B cell (primary cell): ENCODE results near the gene PHACTR2. TPM values are rescaled to one million over a fixed set of nuclear protein-coding genes. Genes with fewer than 3 reads are reported as not detected.

ENCODE experiments used
- ATAC-seq: fragments of 200-7000 bp; cut with Tn5 transposase; one replicate; pipeline ENCODE4 v1.10.0; 2021; ENCODE audit warnings: low read depth, mild to moderate bottlenecking, moderate number of reproducible peaks, moderate library complexity
- CTCF ChIA-PET: fragments of 350-600 bp; sonication (Branson Sonifier 250); formaldehyde crosslinking; loops from one replicate; lab custom pipeline; 2021; ENCODE audit warnings: antibody characterized with exemption, inconsistent platforms; lab: Charles Lee
- POLR2A ChIA-PET: fragments of 350-600 bp; sonication (Branson Sonifier 250); formaldehyde crosslinking; loops from one replicate; lab custom pipeline; 2021; ENCODE audit warnings: antibody characterized with exemption; lab: Charles Lee
- DNase-seq: peaks from one replicate; pipeline ENCODE4 v3.0.0; 2013
- H2AFZ ChIP-seq: 2 replicates; pipeline ENCODE4 v1.6.1; 2012; ENCODE audit warnings: mild to moderate bottlenecking, low read depth, low read length; ENCODE audit not compliant: insufficient read depth, poor library complexity, severe bottlenecking
- H3K27ac ChIP-seq, 2 donors: 1 replicate in 1 of 2; 2 replicates in 1 of 2; pipeline ENCODE4 v1.5.1; 2012 to 2013; ENCODE audit warnings: low read length in 2 of 2, mild to moderate bottlenecking in 2 of 2, moderate library complexity in 1 of 2
- H3K27me3 ChIP-seq, 4 experiments: fragments of 200-600 bp in 1 of 4; sonication (generic) in 1 of 4; replicated peaks in 1 of 4; 1 replicate in 2 of 4; 2 replicates in 2 of 4; pipeline versions ENCODE4 v1.6.1 to v1.7.0; 2013 to 2016; ENCODE audit warnings: low read length in 3 of 4, mild to moderate bottlenecking in 2 of 4, mixed read lengths in 1 of 4, moderate library complexity in 1 of 4; ENCODE audit not compliant: insufficient read depth in 4 of 4, control insufficient read depth in 3 of 4; ENCODE audit errors: control extremely low read depth in 1 of 4
- H3K36me3 ChIP-seq, 2 experiments: replicated peaks in 1 of 2; 1 replicate in 1 of 2; 2 replicates in 1 of 2; pipeline versions ENCODE4 v1.6.1 to v1.7.1; 2013; ENCODE audit warnings: low read length in 1 of 2; ENCODE audit not compliant: insufficient read depth in 2 of 2, control insufficient read depth in 1 of 2; ENCODE audit errors: control extremely low read depth in 1 of 2, extremely low read depth in 1 of 2
- H3K4me1 ChIP-seq, 2 donors: fragments of 200-600 bp in 1 of 2; sonication (generic) in 1 of 2; 1 replicate in 1 of 2; 2 replicates in 1 of 2; pipeline versions ENCODE4 v1.5.1 to v1.6.1; 2013 to 2017; ENCODE audit warnings: low read length in 2 of 2; ENCODE audit not compliant: control insufficient read depth in 2 of 2, insufficient read depth in 2 of 2
- H3K4me2 ChIP-seq: replicated peaks from 2 replicates; pipeline ENCODE3; 2012; ENCODE audit warnings: mild to moderate bottlenecking, low read depth, low read length; ENCODE audit not compliant: poor library complexity, severe bottlenecking
- H3K4me3 ChIP-seq, 5 experiments: fragments of 200-600 bp in 1 of 5; sonication (generic) in 1 of 5; 1 replicate in 3 of 5; 2 replicates in 2 of 5; pipeline versions ENCODE4 v1.5.1 to v1.7.0; 2011 to 2016; ENCODE audit warnings: low read length in 4 of 5, mild to moderate bottlenecking in 4 of 5, low read depth in 2 of 5, control low read depth in 1 of 5, moderate library complexity in 1 of 5; ENCODE audit not compliant: insufficient read depth in 1 of 5; ENCODE audit errors: control extremely low read depth in 1 of 5, extremely low read depth in 1 of 5
- H3K79me2 ChIP-seq: fragments of 200-600 bp; sonication (generic); one replicate; pipeline ENCODE4 v1.6.0; 2016; ENCODE audit warnings: low read length; ENCODE audit not compliant: control insufficient read depth, insufficient read depth
- H3K9ac ChIP-seq: fragments of 200-600 bp; sonication (generic); 2 replicates; pipeline ENCODE4 v1.6.1; 2017; ENCODE audit warnings: mild to moderate bottlenecking, low read length, moderate library complexity
- H3K9me3 ChIP-seq, 3 donors: one replicate each; pipeline versions ENCODE4 v1.6.1 to v1.7.1; 2013; ENCODE audit warnings: low read length in 2 of 3; ENCODE audit not compliant: control insufficient read depth in 2 of 3, insufficient read depth in 1 of 3; ENCODE audit errors: control extremely low read depth in 1 of 3
- H4K20me1 ChIP-seq: 2 replicates; pipeline ENCODE4 v1.6.0; 2012; ENCODE audit warnings: mild to moderate bottlenecking, low read length; ENCODE audit not compliant: insufficient read depth, control insufficient read depth, poor library complexity, severe bottlenecking
- H3K27ac Mint-ChIP-seq: one replicate; pipeline ENCODE4 v1.8.0; 2021; ENCODE audit warnings: mixed read lengths
- H3K27me3 Mint-ChIP-seq: one replicate; pipeline ENCODE4 v1.8.0; 2021; ENCODE audit warnings: mixed read lengths
- H3K4me1 Mint-ChIP-seq: one replicate; pipeline ENCODE4 v1.8.0; 2021; ENCODE audit warnings: mixed read lengths
- H3K4me3 Mint-ChIP-seq: one replicate; pipeline ENCODE4 v1.8.0; 2021; ENCODE audit warnings: mixed read lengths
- H3K9me3 Mint-ChIP-seq: one replicate; pipeline ENCODE4 v1.8.0; 2022; ENCODE audit warnings: mixed read lengths; ENCODE audit not compliant: insufficient read depth
- EZH2 ChIP-seq: IDR thresholded peaks from 2 replicates; pipeline ENCODE4 v1.6.1; 2012; ENCODE audit warnings: borderline replicate concordance, low read depth, mild to moderate bottlenecking, moderate library complexity, low read length; ENCODE audit not compliant: insufficient read depth, poor library complexity, severe bottlenecking
- WGBS: methylation state at CpG from one replicate; pipeline ENCODE4 v1.1.5; 2013; ENCODE audit warnings: missing lambda C conversion rate; ENCODE audit not compliant: insufficient coverage; 5-methylcytosine and 5-hydroxymethylcytosine counted together
- intact Hi-C: fragments of 100-400 bp; cut with micrococcal nuclease; formaldehyde crosslinking; loops from one replicate; pipeline ENCODE4 v1.10.0; 2022
- polyA plus RNA-seq: library from polyadenylated mRNA; depleted of rRNA; stranded (reverse); fragments of >200 nt; gene quantifications from 2 replicates; pipeline ENCODE4 v1.2.3, GENCODE V29; 2012
- total RNA-seq, 2 donors: library from RNA; stranded (reverse); fragments of 120-200 nt in 1 of 2; gene quantifications; 1 replicate in 1 of 2; 2 replicates in 1 of 2; pipeline versions ENCODE4 v1.2.3 to v1.2.4, GENCODE V29; 2013 to 2022
- TF ChIP-seq, protein P1 (sequence below): fragments of 200-600 bp; IDR thresholded peaks from one replicate; pipeline ENCODE4 v1.8.0; 2022; ENCODE audit warnings: antibody characterized with exemption, mild to moderate bottlenecking

The PHACTR2 gene
- total and polyA plus RNA-seq, 2 donors (not counting 1 experiment from before 2014, with no cell fraction given): 1.1 to 10.6 TPM

DNA sequence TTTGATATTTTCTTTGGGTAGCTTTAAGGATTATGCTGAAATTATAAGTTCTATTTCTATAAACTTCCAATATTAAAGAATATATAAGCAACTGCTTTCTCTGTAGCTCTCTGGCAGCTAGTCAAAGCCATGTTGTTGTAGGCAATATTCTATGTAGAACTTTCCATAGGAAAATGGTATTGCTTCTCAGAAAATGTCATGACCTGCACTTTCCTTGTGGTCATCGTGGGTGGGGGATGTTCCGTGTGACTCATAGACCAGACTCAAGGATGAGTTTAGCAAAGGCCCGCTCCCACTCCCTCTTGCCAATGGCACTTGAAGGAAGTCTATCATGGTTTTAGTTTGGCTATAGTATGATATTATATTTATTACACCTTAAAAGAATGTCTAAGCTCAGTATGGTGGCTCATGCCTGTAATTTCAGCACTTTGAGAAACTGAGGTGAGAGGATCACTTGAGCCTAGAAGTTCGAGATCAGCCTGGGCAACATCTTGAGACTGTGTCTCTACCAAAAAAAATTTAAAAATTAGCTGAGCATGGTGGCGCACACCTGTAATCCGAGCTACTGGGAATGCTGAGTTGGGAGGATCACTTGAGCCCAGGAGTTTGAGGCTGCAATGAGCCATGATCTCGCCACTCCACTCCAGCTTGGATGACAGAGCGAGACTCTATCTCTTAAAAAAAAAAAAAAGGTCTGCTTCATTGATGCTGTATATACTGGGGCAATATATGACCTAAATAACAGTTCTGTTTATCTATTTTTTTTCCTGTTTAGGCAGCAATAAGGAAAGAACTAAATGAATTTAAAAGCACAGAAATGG lies 128.7 kb downstream of the PHACTR2 start:
- ATAC-seq (no peak), DNase-seq (no peak)
- Histone ChIP-seq H2AFZ (no peak overlapping the region), H3K9me3 (no peaks in the 10 kb centered on the region), H4K20me1 (no peaks in the 10 kb centered on the region), H3K4me2 (no peak overlapping the region), H3K27me3 (no peaks in the 10 kb centered on the region), H3K79me2 (no peaks in the 10 kb centered on the region), H3K9ac (no peak overlapping the region), H3K4me3 (no peak overlapping the region), H3K36me3 (no peaks in the 10 kb centered on the region), H3K4me1 (no peaks in the 10 kb centered on the region), H3K27ac (no peak overlapping the region)
- intact Hi-C loops: no loop called here
- CTCF ChIA-PET: no interaction called here
- H3K4me1 Mint-ChIP-seq: no peaks in the 10 kb centered on the region
- WGBS: 92% methylated on average over 4 of the region's 8 CpGs
- TF ChIP-seq EZH2: no peak
- TF ChIP-seq, protein P1, sequence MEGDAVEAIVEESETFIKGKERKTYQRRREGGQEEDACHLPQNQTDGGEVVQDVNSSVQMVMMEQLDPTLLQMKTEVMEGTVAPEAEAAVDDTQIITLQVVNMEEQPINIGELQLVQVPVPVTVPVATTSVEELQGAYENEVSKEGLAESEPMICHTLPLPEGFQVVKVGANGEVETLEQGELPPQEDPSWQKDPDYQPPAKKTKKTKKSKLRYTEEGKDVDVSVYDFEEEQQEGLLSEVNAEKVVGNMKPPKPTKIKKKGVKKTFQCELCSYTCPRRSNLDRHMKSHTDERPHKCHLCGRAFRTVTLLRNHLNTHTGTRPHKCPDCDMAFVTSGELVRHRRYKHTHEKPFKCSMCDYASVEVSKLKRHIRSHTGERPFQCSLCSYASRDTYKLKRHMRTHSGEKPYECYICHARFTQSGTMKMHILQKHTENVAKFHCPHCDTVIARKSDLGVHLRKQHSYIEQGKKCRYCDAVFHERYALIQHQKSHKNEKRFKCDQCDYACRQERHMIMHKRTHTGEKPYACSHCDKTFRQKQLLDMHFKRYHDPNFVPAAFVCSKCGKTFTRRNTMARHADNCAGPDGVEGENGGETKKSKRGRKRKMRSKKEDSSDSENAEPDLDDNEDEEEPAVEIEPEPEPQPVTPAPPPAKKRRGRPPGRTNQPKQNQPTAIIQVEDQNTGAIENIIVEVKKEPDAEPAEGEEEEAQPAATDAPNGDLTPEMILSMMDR: no peak
- POLR2A ChIA-PET: interaction anchor here (0.7 kb wide), 1 partner anchor 253 kb away, joined by 4 read pairs; no protein-coding TSS in a partner anchor
- no peak overlapping the region for H3K27ac Mint-ChIP-seq
- H3K27me3 Mint-ChIP-seq: no peaks in the 10 kb centered on the region
- no peaks in the 10 kb centered on the region for H3K9me3 Mint-ChIP-seq
- H3K4me3 Mint-ChIP-seq: no peak overlapping the region

DNA sequence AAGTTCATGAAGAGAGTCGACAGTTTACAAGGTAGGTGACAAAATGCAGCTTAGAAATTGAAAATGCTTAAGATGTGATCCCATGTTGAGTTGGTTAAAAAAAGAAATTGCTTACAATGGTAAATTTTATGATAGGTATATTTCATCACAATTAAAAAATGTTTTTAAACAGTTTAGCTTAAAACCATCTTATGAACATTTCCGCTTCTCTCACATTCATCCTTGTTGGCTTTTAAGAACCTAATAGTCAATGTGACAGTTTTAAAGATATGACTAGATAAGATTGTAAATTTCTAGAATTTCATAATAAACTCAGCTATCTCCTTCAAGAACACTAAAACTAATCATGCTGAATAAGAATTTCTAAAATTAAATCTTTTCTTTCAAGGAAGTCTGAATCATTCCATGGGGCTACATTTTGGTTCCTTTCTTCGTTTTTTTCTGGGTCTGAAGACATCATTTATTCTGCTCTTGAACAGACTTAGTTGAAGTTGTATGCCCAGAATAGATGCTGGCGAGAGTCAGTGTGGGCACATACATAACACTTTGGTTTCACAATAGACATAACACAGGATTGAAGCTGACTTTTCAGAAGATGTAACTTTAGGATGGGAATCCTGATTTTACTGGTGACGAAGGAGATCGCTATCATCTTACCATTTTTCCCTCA lies 129.5 kb downstream of the PHACTR2 start:
- H4K20me1 ChIP-seq: no peaks in the 10 kb centered on the region
- no peak overlapping the region for H2AFZ ChIP-seq
- no peaks in the 10 kb centered on the region for H3K4me1 ChIP-seq
- Mint-ChIP-seq H3K4me1 (no peaks in the 10 kb centered on the region), H3K27ac (no peak overlapping the region), H3K9me3 (no peaks in the 10 kb centered on the region), H3K4me3 (no peak overlapping the region), H3K27me3 (no peaks in the 10 kb centered on the region)
- CTCF ChIA-PET: no interaction called here
- WGBS: no CpG with 5 or more reads among the region's 6 CpGs
- DNase-seq (no peak), ATAC-seq (no peak)
- no peak overlapping the region for H3K4me3 ChIP-seq
- H3K9me3 ChIP-seq: no peaks in the 10 kb centered on the region
- no peak overlapping the region for H3K9ac ChIP-seq
- H3K4me2 ChIP-seq: no peak overlapping the region
- no peak overlapping the region for H3K27ac ChIP-seq
- H3K27me3 ChIP-seq: no peaks in the 10 kb centered on the region
- TF ChIP-seq, protein P1: no peak
- TF ChIP-seq EZH2: no peak
- H3K36me3 ChIP-seq: no peaks in the 10 kb centered on the region
- intact Hi-C loops: no loop called here
- no peaks in the 10 kb centered on the region for H3K79me2 ChIP-seq
- POLR2A ChIA-PET: no interaction called here
